ENCODE data around the gene CCDC91.

CCDC91 gene

GRCh38 chr12:28222081-28222700 lies 31.9 kb downstream of the CCDC91 start (continued):
- TF ChIP-seq ZNF221 (tag by site-specific recombination; IDR thresholded peaks at IDR 0.05; ENCODE audit: borderline replicate concordance) = no peak
- TF ChIP-seq ZNF76 (tag by site-specific recombination; IDR thresholded peaks at IDR 0.05; ENCODE audit: borderline replicate concordance, low read depth) = no peak
- TF ChIP-seq ZNF24 (tag by site-specific recombination; IDR thresholded peaks at IDR 0.05) = no peak
- no peak for TF ChIP-seq ZSCAN4 (tag by site-specific recombination; IDR thresholded peaks at IDR 0.05)
- no peak for TF ChIP-seq IKZF3 (tag by site-specific recombination; IDR thresholded peaks at IDR 0.05)
- TF ChIP-seq KLF16 (tag by site-specific recombination; IDR thresholded peaks at IDR 0.05) = no peak
- TF ChIP-seq ZNF391 (tag by site-specific recombination; IDR thresholded peaks at IDR 0.05; ENCODE audit: borderline replicate concordance, low read depth) = no peak

GRCh38 chr12:28223025-28223554 lies 32.8 kb downstream of the CCDC91 start:
- ChIA-PET CTCF (no interaction called here), POLR2A (no interaction called here)
- no peaks in the 10 kb centered on the region for H3K4me1 ChIP-seq (ENCODE audit: control insufficient read depth, insufficient read depth, low read length)
- TF ChIP-seq ZNF785 (tag by site-specific recombination; IDR thresholded peaks at IDR 0.05) = no peak
- no peak for TF ChIP-seq ZNF549 (tag by site-specific recombination; IDR thresholded peaks at IDR 0.05)
- TF ChIP-seq ZNF221 (tag by site-specific recombination; IDR thresholded peaks at IDR 0.05; ENCODE audit: borderline replicate concordance) = no peak
- TF ChIP-seq ZNF670 (tag by site-specific recombination; IDR thresholded peaks at IDR 0.05; ENCODE audit: low read depth) = no peak
- no peak for TF ChIP-seq ZNF621 (tag by site-specific recombination; IDR thresholded peaks at IDR 0.05)
- no peak for TF ChIP-seq ZNF610 (tag by site-specific recombination; IDR thresholded peaks at IDR 0.05; ENCODE audit: borderline replicate concordance)
- TF ChIP-seq ZNF354C (tag by site-specific recombination; IDR thresholded peaks at IDR 0.05; ENCODE audit: borderline replicate concordance, low read depth) = no peak
- no peak for TF ChIP-seq ZNF426 (tag by site-specific recombination; IDR thresholded peaks at IDR 0.05)
- no peak for TF ChIP-seq TRIM28 (IDR thresholded peaks at IDR 0.05; ENCODE audit: borderline replicate concordance, low read length)
- TF ChIP-seq ZNF548 (tag by site-specific recombination; IDR thresholded peaks at IDR 0.05) = no peak
- TF ChIP-seq ZNF792 (tag by site-specific recombination; IDR thresholded peaks at IDR 0.05) = no peak
- no peak for TF ChIP-seq ZNF658 (tag by site-specific recombination; IDR thresholded peaks at IDR 0.05)
- TF ChIP-seq ZBTB7A (tag by site-specific recombination; IDR thresholded peaks at IDR 0.05; ENCODE audit: low read depth) = no peak
- TF ChIP-seq ZSCAN18 (tag by site-specific recombination; IDR thresholded peaks at IDR 0.05) = no peak
- no peak for TF ChIP-seq ZNF121 (tag by site-specific recombination; IDR thresholded peaks at IDR 0.05)
- TF ChIP-seq RBAK (tag by site-specific recombination; IDR thresholded peaks at IDR 0.05) = no peak
- H3K9me3 ChIP-seq (ENCODE audit: control insufficient read depth, insufficient read depth, low read depth, low read length) = no peaks in the 10 kb centered on the region
- no peak overlapping the region for H3K27ac ChIP-seq (ENCODE audit: extremely low read depth, low read depth, low read length)
- no peaks in the 10 kb centered on the region for H3K36me3 ChIP-seq (ENCODE audit: control insufficient read depth in 2 of 2, insufficient read depth in 1 of 2, low read length in 2 of 2)
- no peak overlapping the region for H3K4me3 ChIP-seq (ENCODE audit: low read depth, low read length)

- H3K27ac ChIP-seq (ENCODE audit: extremely low read depth, low read depth, low read length) = no peak overlapping the region
- no peaks in the 10 kb centered on the region for H3K4me1 ChIP-seq (ENCODE audit: control insufficient read depth, insufficient read depth, low read length)
- POLR2A ChIA-PET = no interaction called here
- H3K36me3 ChIP-seq (ENCODE audit: control insufficient read depth in 2 of 2, insufficient read depth in 1 of 2, low read length in 2 of 2) = no peaks in the 10 kb centered on the region
- no peak overlapping the region for H3K4me3 ChIP-seq (ENCODE audit: low read depth, low read length)
- H3K9me3 ChIP-seq (ENCODE audit: control insufficient read depth, insufficient read depth, low read depth, low read length) = no peaks in the 10 kb centered on the region
- CTCF ChIA-PET = no interaction called here
- TF ChIP-seq ZNF785 (tag by site-specific recombination; IDR thresholded peaks at IDR 0.05) (no peak), ZNF518A (tag by site-specific recombination; conservative IDR thresholded peaks at IDR 0.05; ENCODE audit: low read depth) (no peak), ZNF138 (tag by site-specific recombination; IDR thresholded peaks at IDR 0.05; ENCODE audit: borderline replicate concordance) (no peak), ZSCAN23 (tag by site-specific recombination; IDR thresholded peaks at IDR 0.05) (no peak), ZIC2 (tag by site-specific recombination; IDR thresholded peaks at IDR 0.05) (no peak), ZNF501 (tag by site-specific recombination; IDR thresholded peaks at IDR 0.05) (no peak), SP2 (tag by site-specific recombination; IDR thresholded peaks at IDR 0.05) (no peak)
These were observed 33.6 kb downstream of the CCDC91 start for GRCh38 chr12:28223858-28224257.

Measured in HEK293 (cell line).